Loucy (cell line): Measurements from ENCODE around the gene ATXN7L2.

Source experiments
- H2AFZ ChIP-seq: fragments of 200-600 bp; sonication (generic); 2 replicates; pipeline ENCODE4 v1.6.0; 2016; ENCODE audit warnings: antibody characterized with exemption, mild to moderate bottlenecking, low read length, moderate library complexity
- H3F3A ChIP-seq: fragments of 200-600 bp; 2 replicates; pipeline ENCODE4 v1.6.0; 2016; ENCODE audit warnings: antibody characterized with exemption, low read depth, mild to moderate bottlenecking
- H3K27me3 ChIP-seq: fragments of 200-600 bp; sonication (generic); 2 replicates; pipeline ENCODE4 v1.6.1; 2014; ENCODE audit warnings: low read length, mild to moderate bottlenecking; ENCODE audit not compliant: insufficient read depth, poor library complexity, severe bottlenecking
- H3K36me3 ChIP-seq: fragments of 200-600 bp; sonication (generic); 2 replicates; pipeline ENCODE4 v1.6.1; 2016; ENCODE audit warnings: low read length; ENCODE audit not compliant: insufficient read depth
- H3K4me1 ChIP-seq: fragments of 200-600 bp; sonication (generic); 2 replicates; pipeline ENCODE4 v1.5.1; 2014; ENCODE audit warnings: low read length, mild to moderate bottlenecking; ENCODE audit not compliant: insufficient read depth, poor library complexity, severe bottlenecking
- H3K4me2 ChIP-seq: fragments of 200-600 bp; sonication (generic); 2 replicates; pipeline ENCODE4 v1.6.0; 2014; ENCODE audit warnings: antibody characterized with exemption, low read length, low read depth, mild to moderate bottlenecking; ENCODE audit not compliant: poor library complexity, severe bottlenecking
- H3K4me3 ChIP-seq: fragments of 200-600 bp; sonication (generic); 2 replicates; pipeline ENCODE4 v1.5.1; 2014; ENCODE audit warnings: low read length, mild to moderate bottlenecking, mixed read lengths; ENCODE audit not compliant: poor library complexity, severe bottlenecking
- H3K79me2 ChIP-seq: fragments of 200-600 bp; sonication (generic); 2 replicates; pipeline ENCODE4 v1.6.1; 2014; ENCODE audit warnings: low read length; ENCODE audit not compliant: insufficient read depth
- H3K9ac ChIP-seq: fragments of 200-600 bp; sonication (generic); 2 replicates; pipeline ENCODE4 v1.6.0; 2014; ENCODE audit warnings: mild to moderate bottlenecking, low read depth, low read length, moderate library complexity; ENCODE audit not compliant: poor library complexity, severe bottlenecking
- H3K9me2 ChIP-seq: fragments of 200-600 bp; sonication (generic); replicated peaks from 2 replicates; pipeline ENCODE4 v1.6.1; 2016; ENCODE audit warnings: low read depth, low read length, mixed read lengths
- H3K9me3 ChIP-seq: fragments of 200-600 bp; sonication (generic); 2 replicates; pipeline ENCODE4 v1.6.1; 2014; ENCODE audit warnings: mild to moderate bottlenecking, antibody characterized with exemption, low read length, low read depth; ENCODE audit not compliant: insufficient read depth
- H4K20me1 ChIP-seq: fragments of 200-600 bp; sonication (generic); 2 replicates; pipeline ENCODE4 v1.6.0; 2014; ENCODE audit warnings: antibody characterized with exemption, low read length, mild to moderate bottlenecking; ENCODE audit not compliant: insufficient read depth, poor library complexity, severe bottlenecking
- EZH2phosphoT487 ChIP-seq: fragments of 200-600 bp; IDR thresholded peaks from 2 replicates; pipeline ENCODE4 v1.6.1; 2018; ENCODE audit warnings: antibody characterized with exemption, mild to moderate bottlenecking, moderate library complexity, borderline replicate concordance
- TF ChIP-seq, protein P1 (sequence below): fragments of 200-600 bp; sonication (generic); conservative IDR thresholded peaks from 2 replicates; pipeline ENCODE4 v1.5.1; 2014; ENCODE audit warnings: mild to moderate bottlenecking, antibody characterized with exemption, low read length

Gene ATXN7L2

DNA sequence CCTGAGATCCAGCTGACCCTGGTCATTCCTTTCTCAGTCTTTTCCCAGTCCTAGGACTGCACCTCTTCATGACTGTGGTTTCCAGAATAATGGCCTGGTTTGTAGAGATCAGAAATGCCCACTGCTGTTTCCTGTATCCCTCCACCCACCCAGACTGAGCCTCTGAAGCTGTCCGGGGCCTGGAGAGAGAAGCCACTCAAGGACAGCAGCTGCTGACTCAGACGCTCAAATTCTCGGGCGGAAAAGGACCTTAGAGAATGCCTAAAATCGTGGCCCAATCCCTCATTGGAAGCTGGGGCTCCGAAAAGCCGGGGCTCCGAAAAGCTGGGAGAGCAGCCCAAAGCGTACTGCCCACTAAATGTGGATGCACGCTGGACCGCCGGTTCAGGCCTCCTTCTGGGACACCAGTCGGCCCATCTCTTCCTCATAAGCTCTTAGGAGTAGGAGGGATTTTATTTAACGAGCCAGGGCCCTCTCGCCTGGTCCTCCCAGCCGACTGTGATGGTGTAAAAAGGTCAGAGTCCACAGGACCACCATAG, 48.2 kb downstream of the ATXN7L2 start:
- H3K4me2 ChIP-seq, result peak overlapping the region; percentile 89
- H3K36me3 ChIP-seq, result no peaks in the 10 kb centered on the region
- H2AFZ ChIP-seq, result peak overlapping the region; percentile 39; the same call in 1 of the 2 replicates
- H3K9ac ChIP-seq, result peak overlapping the region; percentile 48
- H3F3A ChIP-seq, result no peaks in the 10 kb centered on the region
- no peaks in the 10 kb centered on the region for H4K20me1 ChIP-seq
- peaks cover 9% of the 10 kb centered on the region for H3K4me1 ChIP-seq
- no peak for TF ChIP-seq EZH2phosphoT487
- TF ChIP-seq, protein P1, sequence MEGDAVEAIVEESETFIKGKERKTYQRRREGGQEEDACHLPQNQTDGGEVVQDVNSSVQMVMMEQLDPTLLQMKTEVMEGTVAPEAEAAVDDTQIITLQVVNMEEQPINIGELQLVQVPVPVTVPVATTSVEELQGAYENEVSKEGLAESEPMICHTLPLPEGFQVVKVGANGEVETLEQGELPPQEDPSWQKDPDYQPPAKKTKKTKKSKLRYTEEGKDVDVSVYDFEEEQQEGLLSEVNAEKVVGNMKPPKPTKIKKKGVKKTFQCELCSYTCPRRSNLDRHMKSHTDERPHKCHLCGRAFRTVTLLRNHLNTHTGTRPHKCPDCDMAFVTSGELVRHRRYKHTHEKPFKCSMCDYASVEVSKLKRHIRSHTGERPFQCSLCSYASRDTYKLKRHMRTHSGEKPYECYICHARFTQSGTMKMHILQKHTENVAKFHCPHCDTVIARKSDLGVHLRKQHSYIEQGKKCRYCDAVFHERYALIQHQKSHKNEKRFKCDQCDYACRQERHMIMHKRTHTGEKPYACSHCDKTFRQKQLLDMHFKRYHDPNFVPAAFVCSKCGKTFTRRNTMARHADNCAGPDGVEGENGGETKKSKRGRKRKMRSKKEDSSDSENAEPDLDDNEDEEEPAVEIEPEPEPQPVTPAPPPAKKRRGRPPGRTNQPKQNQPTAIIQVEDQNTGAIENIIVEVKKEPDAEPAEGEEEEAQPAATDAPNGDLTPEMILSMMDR, result no peak
- H3K79me2 ChIP-seq, result no peaks in the 10 kb centered on the region
- no peaks in the 10 kb centered on the region for H3K9me2 ChIP-seq
- H3K4me3 ChIP-seq, result no peak overlapping the region
- no peaks in the 10 kb centered on the region for H3K9me3 ChIP-seq
- H3K27me3 ChIP-seq, result no peaks in the 10 kb centered on the region

DNA sequence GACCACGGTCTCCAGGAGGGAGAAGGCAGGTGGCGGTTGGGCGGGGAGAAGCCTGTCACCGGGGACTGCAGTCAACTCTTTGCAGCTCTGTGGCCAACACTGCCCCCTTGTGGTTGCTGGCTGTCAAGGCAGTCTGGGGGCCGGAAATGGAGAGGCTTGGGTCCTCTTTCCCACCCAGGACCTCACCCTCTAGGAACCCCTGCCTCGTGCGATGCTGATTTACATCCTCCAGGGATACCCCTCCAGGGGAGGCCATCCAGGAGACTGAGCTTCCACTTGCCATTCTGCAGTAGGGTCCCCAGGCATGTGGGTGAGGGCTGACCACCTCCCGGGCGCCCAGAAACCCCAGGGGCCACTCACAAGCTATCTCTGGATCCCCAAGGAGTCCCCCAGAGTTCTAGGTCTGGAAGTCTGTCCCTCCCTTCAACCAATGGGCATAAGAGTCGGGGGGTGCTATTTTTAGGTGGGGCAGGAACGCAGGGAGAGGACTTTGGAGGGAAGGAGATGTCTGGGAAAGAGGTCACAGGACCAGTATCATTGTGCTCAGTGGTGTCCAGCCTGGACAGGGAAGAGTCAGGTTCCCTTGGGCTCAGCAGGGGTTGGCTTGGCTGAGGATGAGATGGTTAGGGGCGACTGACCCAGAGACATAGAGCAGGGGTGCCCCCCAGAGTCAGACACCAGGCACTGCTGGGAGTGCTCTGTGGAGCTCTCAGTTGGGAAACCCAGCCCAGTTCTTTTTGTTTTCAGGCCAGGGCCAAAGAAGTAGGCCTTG, 48.8 kb downstream of the ATXN7L2 start:
- H3K4me3 ChIP-seq, result peak overlapping the region; percentile 63

DNA sequence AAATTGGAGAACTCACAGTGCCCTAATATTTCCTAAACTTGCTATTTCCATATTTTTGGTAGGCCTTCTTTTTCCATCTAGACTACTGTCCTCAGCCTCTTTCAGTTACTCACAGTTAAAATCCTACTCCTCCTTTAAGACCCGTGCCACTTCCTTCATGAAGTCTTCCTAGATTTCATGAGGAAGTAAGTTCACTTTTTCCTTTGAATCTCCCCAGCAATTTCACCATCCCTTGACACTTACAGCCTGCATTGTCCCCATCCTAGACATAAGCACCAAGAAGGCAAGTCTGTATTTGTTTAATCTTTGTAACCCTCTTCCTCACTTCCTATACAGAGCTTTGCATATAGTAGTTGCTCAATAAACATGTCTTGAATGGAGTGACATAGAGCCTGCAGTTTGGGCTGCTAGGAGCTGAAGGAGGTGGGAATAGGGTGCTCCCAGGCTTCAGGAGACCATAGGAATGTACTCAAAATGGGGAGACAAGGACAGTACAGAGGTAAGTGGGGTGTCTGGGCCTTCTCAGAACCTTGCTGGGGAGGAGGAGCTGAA, 50.7 kb downstream of the ATXN7L2 start:
- no peaks in the 10 kb centered on the region for H4K20me1 ChIP-seq
- H2AFZ ChIP-seq, result no peak overlapping the region
- no peaks in the 10 kb centered on the region for H3K27me3 ChIP-seq
- H3K4me3 ChIP-seq, result no peak overlapping the region
- peaks cover 9% of the 10 kb centered on the region for H3K4me1 ChIP-seq
- H3K9me3 ChIP-seq, result no peaks in the 10 kb centered on the region
- H3K79me2 ChIP-seq, result no peaks in the 10 kb centered on the region
- H3F3A ChIP-seq, result no peaks in the 10 kb centered on the region
- TF ChIP-seq, protein P1, result no peak
- TF ChIP-seq EZH2phosphoT487, result no peak
- no peak overlapping the region for H3K9ac ChIP-seq
- H3K4me2 ChIP-seq, result no peak overlapping the region
- no peaks in the 10 kb centered on the region for H3K9me2 ChIP-seq
- no peaks in the 10 kb centered on the region for H3K36me3 ChIP-seq

More for the DNA sequence above, 48.8 kb downstream of the ATXN7L2 start:
- peak overlapping the region; percentile 48 for H3K9ac ChIP-seq
- H3K4me1 ChIP-seq, result peaks cover 9% of the 10 kb centered on the region
- no peaks in the 10 kb centered on the region for H3K9me3 ChIP-seq
- H3K79me2 ChIP-seq, result no peaks in the 10 kb centered on the region
- H3K9me2 ChIP-seq, result no peaks in the 10 kb centered on the region
- TF ChIP-seq EZH2phosphoT487, result no peak
- TF ChIP-seq, protein P1, result peak; percentile 74
- no peaks in the 10 kb centered on the region for H3F3A ChIP-seq
- H3K27me3 ChIP-seq, result no peaks in the 10 kb centered on the region
- H3K4me2 ChIP-seq, result peak overlapping the region; percentile 89
- H4K20me1 ChIP-seq, result no peaks in the 10 kb centered on the region
- H3K36me3 ChIP-seq, result no peaks in the 10 kb centered on the region
- peak overlapping the region; percentile 84 for H2AFZ ChIP-seq
